BJ (cell line): Measurements from ENCODE around the gene FAM50B. TPM values are rescaled to one million over a fixed set of nuclear protein-coding genes. Genes with fewer than 3 reads are reported as not detected.

Source experiments
- CTCF ChIA-PET: fragments of 350-600 bp; formaldehyde crosslinking; extraction: SDS; loops from one replicate; lab custom pipeline; 2021; ENCODE audit warnings: antibody characterized with exemption, inconsistent platforms; lab: Yijun Ruan, JAX
- POLR2A ChIA-PET: fragments of 300-600 bp; sonication (Branson Sonifier 250); formaldehyde crosslinking; extraction: SDS; loops from one replicate; lab custom pipeline; 2021; ENCODE audit warnings: antibody characterized with exemption; lab: Charles Lee
- DNase-seq: peaks from one replicate; pipeline ENCODE4 v3.0.0-alpha.2; 2011; ENCODE audit warnings: low read depth
- H3K27me3 ChIP-seq: 2 replicates; pipeline ENCODE4 v1.6.0; 2011; ENCODE audit warnings: low read length; ENCODE audit not compliant: control insufficient read depth, insufficient read depth
- H3K36me3 ChIP-seq: 2 replicates; pipeline ENCODE4 v1.5.1; 2011; ENCODE audit warnings: low read length; ENCODE audit not compliant: control insufficient read depth, insufficient read depth
- H3K4me3 ChIP-seq: 2 replicates; pipeline ENCODE4 v1.5.1; 2011; ENCODE audit warnings: low read depth, mild to moderate bottlenecking, control low read depth, low read length
- polyA plus RNA-seq: library from polyadenylated mRNA; depleted of rRNA; stranded (reverse); fragments of >200 nt; gene quantifications from 2 replicates; pipeline ENCODE4 v1.2.3, GENCODE V29; 2011
- TF ChIP-seq, protein P1 (sequence below): IDR thresholded peaks from 2 replicates; pipeline ENCODE4 v1.5.1; 2011; ENCODE audit warnings: low read depth, mild to moderate bottlenecking, control low read depth, inconsistent platforms, low read length, moderate library complexity; ENCODE audit not compliant: insufficient read depth

The FAM50B gene
- polyA plus RNA-seq, 1 experiment: 9.9 TPM

- TF ChIP-seq, protein P1, sequence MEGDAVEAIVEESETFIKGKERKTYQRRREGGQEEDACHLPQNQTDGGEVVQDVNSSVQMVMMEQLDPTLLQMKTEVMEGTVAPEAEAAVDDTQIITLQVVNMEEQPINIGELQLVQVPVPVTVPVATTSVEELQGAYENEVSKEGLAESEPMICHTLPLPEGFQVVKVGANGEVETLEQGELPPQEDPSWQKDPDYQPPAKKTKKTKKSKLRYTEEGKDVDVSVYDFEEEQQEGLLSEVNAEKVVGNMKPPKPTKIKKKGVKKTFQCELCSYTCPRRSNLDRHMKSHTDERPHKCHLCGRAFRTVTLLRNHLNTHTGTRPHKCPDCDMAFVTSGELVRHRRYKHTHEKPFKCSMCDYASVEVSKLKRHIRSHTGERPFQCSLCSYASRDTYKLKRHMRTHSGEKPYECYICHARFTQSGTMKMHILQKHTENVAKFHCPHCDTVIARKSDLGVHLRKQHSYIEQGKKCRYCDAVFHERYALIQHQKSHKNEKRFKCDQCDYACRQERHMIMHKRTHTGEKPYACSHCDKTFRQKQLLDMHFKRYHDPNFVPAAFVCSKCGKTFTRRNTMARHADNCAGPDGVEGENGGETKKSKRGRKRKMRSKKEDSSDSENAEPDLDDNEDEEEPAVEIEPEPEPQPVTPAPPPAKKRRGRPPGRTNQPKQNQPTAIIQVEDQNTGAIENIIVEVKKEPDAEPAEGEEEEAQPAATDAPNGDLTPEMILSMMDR: no peak
- DNase-seq: no peak
- H3K4me3 ChIP-seq: no peak overlapping the region
- POLR2A ChIA-PET: no interaction called here
- no peaks in the 10 kb centered on the region for H3K36me3 ChIP-seq
- no peaks in the 10 kb centered on the region for H3K27me3 ChIP-seq
- CTCF ChIA-PET: interaction anchor here (0.6 to 0.8 kb wide), 3 partner anchors 16 to 143 kb away, joined by 3 to 5 read pairs (median 4); no protein-coding TSS in a partner anchor
Observed at GRCh38 chr6:3835055-3835731, 14.0 kb upstream of the FAM50B start.

DNA sequence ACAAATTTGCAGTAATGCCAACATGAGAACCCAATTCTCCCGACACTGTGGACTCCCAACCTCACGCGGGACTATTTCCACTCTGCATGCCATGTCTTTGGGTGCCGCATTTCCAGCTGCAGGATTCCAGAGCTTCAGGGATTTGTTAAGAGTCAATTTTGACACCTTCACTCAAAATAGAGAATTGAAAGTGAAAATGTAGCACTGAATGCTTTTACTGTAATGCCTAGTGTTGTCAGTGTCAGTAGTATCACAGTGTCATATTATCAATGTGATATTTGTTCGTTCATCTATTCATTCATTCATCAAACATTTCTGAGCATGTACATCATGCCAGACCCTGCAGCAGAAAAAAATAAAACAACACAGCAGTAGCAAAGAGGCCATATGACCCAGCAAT, 13.4 kb upstream of the FAM50B start:
- TF ChIP-seq, protein P1: no peak
- H3K4me3 ChIP-seq: no peak overlapping the region
- no peaks in the 10 kb centered on the region for H3K27me3 ChIP-seq
- no peak for DNase-seq
- H3K36me3 ChIP-seq: no peaks in the 10 kb centered on the region
- POLR2A ChIA-PET: no interaction called here
- CTCF ChIA-PET: interaction anchor here (0.7 kb wide), 1 partner anchor 142 kb away, joined by 4 read pairs; no protein-coding TSS in a partner anchor

DNA sequence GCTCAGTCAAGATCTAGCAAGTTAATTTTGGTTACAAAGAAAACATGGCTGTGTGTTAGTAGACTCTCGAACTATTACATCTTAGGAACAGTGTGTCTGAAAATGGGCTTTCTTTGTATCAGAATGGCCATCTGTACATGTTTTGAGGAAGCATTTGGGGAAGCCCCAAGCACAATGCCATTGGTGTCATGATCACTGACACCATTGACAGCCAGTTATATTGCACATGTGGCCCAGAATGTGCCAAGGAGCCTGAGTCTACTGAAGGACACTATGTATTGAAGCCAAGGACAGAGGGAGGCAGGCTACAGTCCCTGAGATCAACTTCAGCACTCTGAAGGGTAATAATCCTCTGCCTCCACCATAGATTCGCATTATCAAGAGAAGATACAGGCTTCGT, 12.6 kb upstream of the FAM50B start:
- CTCF ChIA-PET: no interaction called here
- POLR2A ChIA-PET: no interaction called here
- DNase-seq: no peak
- no peak overlapping the region for H3K4me3 ChIP-seq
- no peaks in the 10 kb centered on the region for H3K27me3 ChIP-seq
- TF ChIP-seq, protein P1: no peak
- H3K36me3 ChIP-seq: no peaks in the 10 kb centered on the region

DNA sequence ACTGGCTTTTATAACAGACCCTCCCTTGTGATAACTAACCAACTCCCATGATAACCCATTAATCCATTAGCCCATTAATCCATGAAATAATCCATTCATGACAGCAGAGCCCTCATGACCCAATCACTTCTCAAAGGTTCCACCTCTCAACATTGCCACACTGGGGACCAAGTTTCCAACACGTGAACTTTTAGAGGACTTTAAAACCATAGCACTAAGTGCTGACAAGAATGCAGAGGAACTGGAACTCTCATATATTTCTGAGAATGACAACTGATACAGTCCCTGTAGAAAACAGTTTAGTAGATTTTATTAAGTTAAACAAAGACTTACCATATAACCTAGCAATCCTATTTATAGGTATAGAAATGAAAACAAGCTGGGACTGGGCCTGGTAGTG, 11.4 kb upstream of the FAM50B start:
- no peak for DNase-seq
- no peaks in the 10 kb centered on the region for H3K36me3 ChIP-seq
- H3K27me3 ChIP-seq: no peaks in the 10 kb centered on the region
- ChIA-PET POLR2A (no interaction called here), CTCF (interaction anchor here (1.0 kb wide), 1 partner anchor 12 kb away, joined by 5 read pairs; the partner anchor contains the start of gene FAM50B)
- TF ChIP-seq, protein P1: no peak
- H3K4me3 ChIP-seq: no peak overlapping the region

GRCh38 chr6:3838992-3839867, 9.9 kb upstream of the FAM50B start:
- no peak for DNase-seq
- POLR2A ChIA-PET: no interaction called here

More at GRCh38 chr6:3838992-3839867, 9.9 kb upstream of the FAM50B start:
- Histone ChIP-seq H3K4me3 (no peak overlapping the region), H3K36me3 (no peaks in the 10 kb centered on the region), H3K27me3 (no peaks in the 10 kb centered on the region)
- TF ChIP-seq, protein P1: no peak
- CTCF ChIA-PET: interaction anchor here (1.0 kb wide), 1 partner anchor 10 kb away, joined by 5 read pairs; the partner anchor contains the start of gene FAM50B
